Adrenal gland (tissue), 19 donors: ENCODE results near the gene DCAF8L2. TPM values are rescaled to one million over a fixed set of nuclear protein-coding genes. Genes with fewer than 3 reads are reported as not detected.
A peak's percentile ranks its signal among the peaks of the same experiment; 100 is the strongest.
"Not testable (repeated sequence)": the region's sequence is repeated elsewhere in the genome, so short reads cannot be mapped to it uniquely, and the experiment has no call there.

Experiments
- DNase-seq, 7 donors: peaks; one replicate each; pipeline ENCODE4 v3.0.0-alpha.2; 2019 to 2020
- H3K27ac ChIP-seq, 5 donors: fragments of 200-600 bp; sonication (generic) in 4 of 5; 1 replicate in 3 of 5; 2 replicates in 2 of 5; pipeline versions ENCODE4 v1.5.1 to v1.8.0; 2016 to 2020; ENCODE audit warnings: mild to moderate bottlenecking in 1 of 5
- H3K27me3 ChIP-seq: fragments of 200-600 bp; 2 replicates; pipeline ENCODE4 v1.8.0; 2021
- H3K36me3 ChIP-seq, 2 donors: fragments of 200-600 bp; replicated peaks in 1 of 2; 1 replicate in 1 of 2; 2 replicates in 1 of 2; pipeline versions ENCODE4 v1.5.1 to v1.8.0; 2018 to 2022
- H3K4me1 ChIP-seq, 2 donors: fragments of 200-600 bp; replicated peaks in 1 of 2; 1 replicate in 1 of 2; 2 replicates in 1 of 2; pipeline versions ENCODE4 v1.5.1 to v1.8.0; 2018 to 2021
- H3K4me3 ChIP-seq, 4 donors: fragments of 200-600 bp; sonication (generic) in 3 of 4; one replicate each; pipeline ENCODE4 v1.5.1; 2016 to 2018
- H3K9me3 ChIP-seq, 3 donors: fragments of 200-600 bp; sonication (generic) in 1 of 3; replicated peaks in 1 of 3; 1 replicate in 2 of 3; 2 replicates in 1 of 3; pipeline versions ENCODE4 v1.5.1 to v1.8.0; 2016 to 2021
- CTCF ChIP-seq, 6 experiments: fragments of 450-650 bp in 4 of 6; fragments of 200-600 bp in 2 of 6; sonication (generic) in 1 of 6; IDR thresholded peaks; 1 replicate in 5 of 6; 2 replicates in 1 of 6; pipeline versions ENCODE4 v1.5.1 to v1.8.0; 2016 to 2021; ENCODE audit warnings: antibody characterized with exemption in 6 of 6, mild to moderate bottlenecking in 2 of 6, moderate library complexity in 1 of 6
- POLR2A ChIP-seq, 2 donors: fragments of 450-650 bp; IDR thresholded peaks; one replicate each; pipeline ENCODE4 v1.6.1; 2017; ENCODE audit warnings: antibody characterized with exemption in 2 of 2, mild to moderate bottlenecking in 2 of 2, moderate library complexity in 1 of 2
- WGBS, 4 donors: extraction: QIAGEN DNeasy Blood & Tissue Kit in 2 of 4; methylation state at CpG; one replicate each; pipeline versions ENCODE4 v1.1.5 to v1.1.7; 2013 to 2017; 5-methylcytosine and 5-hydroxymethylcytosine counted together
- intact Hi-C, 2 donors: fragments of 100-400 bp; cut with DNase I; formaldehyde crosslinking; loops; one replicate each; pipeline versions ENCODE4 v1.14.1 to v1.15.0; 2022 to 2023
- long read RNA-seq, 10 donors: library from polyadenylated mRNA in 3 of 10; unstranded in 2 of 10; stranded (forward) in 1 of 10; transcript quantifications; one replicate each; pipeline ENCODE4 v2.0.0 and lab custom pipeline, GENCODE V29; 2021 to 2026
- polyA plus RNA-seq, 3 donors: library from polyadenylated mRNA; stranded (reverse); fragments of 200-250 nt in 2 of 3; fragments of 350-450 nt in 1 of 3; fragmentation: Illumina TruSeq in 1 of 3; extraction: RNeasy Lipid Tissue Mini Kit (QIAGEN cat#74804) in 1 of 3; gene quantifications; one replicate each; pipeline ENCODE4 v1.2.3, GENCODE V29; 2013 to 2014
- total RNA-seq, 9 donors: library from RNA; depleted of rRNA in 4 of 9; stranded (reverse); fragments of >200 nt in 4 of 9; fragments of 120-200 nt in 1 of 9; fragmentation: NEBNext Ultra II Directional in 1 of 9; extraction: Animal tissue kit (Norgen Biotek cat#: 25700) in 1 of 9; gene quantifications; one replicate each; pipeline versions ENCODE4 v1.1.0 to v1.2.4, GENCODE V29; 2013 to 2023
- donor health status: healthy with polysubstance abuse.
- donor health status: Bipolar disorder and iron deficiency.
- donor health status: DM: yes; HTN: yes; CAD: no.
- donor health status: DM: no; HTN: no; CAD: no.
- donor health status: DM: no; HTN: no; CAD: no.
- donor health status: DM: yes; HTN: yes; CAD: no.

The DCAF8L2 gene
- not detected for total RNA-seq
- not detected for polyA plus RNA-seq
- long read RNA-seq, donor 1, result 0 reads
- long read RNA-seq, donor 2, result 0 reads
- long read RNA-seq, donor 3, result 0 reads
- long read RNA-seq, donor 4, result 0 reads
- long read RNA-seq, donor 5, result 0 reads
- long read RNA-seq, donor 6, result 0 reads
- long read RNA-seq, donor 7, result 0 reads
- long read RNA-seq, donor 8, result 0 reads
- long read RNA-seq, donor 9, result 0 reads
- long read RNA-seq, donor 10, result 0 reads

GRCh38 chrX:27590044-27590443 lies at the start of gene DCAF8L2:
TSS of gene DCAF8L2 (plus strand) at chrX:27590344. CDS start at chrX:27746896, 156,552 bp downstream.
- no peaks in the 10 kb centered on the region for H3K9me3 ChIP-seq
- WGBS, 4 donors, result 61 to 85% (median 68%) methylated on average over 7 of the region's 7 CpGs
- no peaks in the 10 kb centered on the region for H3K4me1 ChIP-seq
- TF ChIP-seq CTCF (IDR thresholded peaks at IDR 0.05) (no peak), POLR2A (IDR thresholded peaks at IDR 0.05) (no peak)
- DNase-seq, result no peak
- peaks cover 7% of the 10 kb centered on the region for H3K27me3 ChIP-seq
- H3K36me3 ChIP-seq, result no peaks in the 10 kb centered on the region
- no peak within 1 kb of the TSS for H3K27ac ChIP-seq
- H3K4me3 ChIP-seq, result no peak within 1 kb of the TSS
- intact Hi-C loops, result no loop called here

GRCh38 chrX:27541161-27541560 lies 49.0 kb upstream of the DCAF8L2 start:
- H3K4me1 ChIP-seq, H3K36me3 ChIP-seq, intact Hi-C loops, H3K27me3 ChIP-seq, DNase-seq, H3K4me3 ChIP-seq, H3K9me3 ChIP-seq, H3K27ac ChIP-seq: not testable (repeated sequence)
- WGBS, 4 donors, result 80 to 95% (median 87%) methylated on average over 6 of the region's 6 CpGs

GRCh38 chrX:27548624-27549023 lies 41.5 kb upstream of the DCAF8L2 start:
- DNase-seq, result no peak
- WGBS, 4 donors, result 68 to 84% (median 79%) methylated on average over 4 of the region's 4 CpGs
- no peak for TF ChIP-seq POLR2A (IDR thresholded peaks at IDR 0.05)
- TF ChIP-seq CTCF (IDR thresholded peaks at IDR 0.05), result no peak
- H3K9me3 ChIP-seq, result no peaks in the 10 kb centered on the region
- H3K27ac ChIP-seq, result no peak overlapping the region
- H3K36me3 ChIP-seq, result no peaks in the 10 kb centered on the region
- no peaks in the 10 kb centered on the region for H3K4me1 ChIP-seq
- H3K27me3 ChIP-seq, result no peaks in the 10 kb centered on the region
- intact Hi-C loops, result no loop called here
- no peak overlapping the region for H3K4me3 ChIP-seq

GRCh38 chrX:27549688-27550087 lies 40.5 kb upstream of the DCAF8L2 start:
- H3K4me3 ChIP-seq, result no peak overlapping the region
- H3K9me3 ChIP-seq, result no peaks in the 10 kb centered on the region
- no peaks in the 10 kb centered on the region for H3K4me1 ChIP-seq
- intact Hi-C loops, result no loop called here
- TF ChIP-seq POLR2A (IDR thresholded peaks at IDR 0.05), result no peak
- no peak for TF ChIP-seq CTCF (IDR thresholded peaks at IDR 0.05)
- WGBS, 4 donors, result 0 to 77% (median 47%) methylated on average over 1 of the region's 1 CpG
- no peaks in the 10 kb centered on the region for H3K36me3 ChIP-seq
- DNase-seq, result no peak
- no peak overlapping the region for H3K27ac ChIP-seq
- H3K27me3 ChIP-seq, result no peaks in the 10 kb centered on the region

- 0 to 44% (median 37%) methylated on average over 1 to 3 of the region's 3 CpGs for WGBS, 4 donors
- no peak for DNase-seq
- Histone ChIP-seq H3K27me3 (no peaks in the 10 kb centered on the region), H3K27ac (no peak overlapping the region), H3K36me3 (no peaks in the 10 kb centered on the region), H3K4me1 (no peaks in the 10 kb centered on the region), H3K9me3 (no peaks in the 10 kb centered on the region), H3K4me3 (no peak overlapping the region)
- intact Hi-C loops, result no loop called here
- TF ChIP-seq POLR2A (IDR thresholded peaks at IDR 0.05) (no peak), CTCF (IDR thresholded peaks at IDR 0.05) (peak; percentile 23 to 57 (median 35))
Measured at GRCh38 chrX:27555514-27555913, 34.6 kb upstream of the DCAF8L2 start.
